ENCODE results near the gene DEPDC7. TPM values are rescaled to one million over a fixed set of nuclear protein-coding genes. Genes with fewer than 3 reads are reported as not detected.

DEPDC7 gene
- total and polyA plus RNA-seq, 2 of the 13 experiments (the other 11 are each of a cell fraction or from before 2014, with no cell fraction given), result 17.3 to 33.3 TPM

- TF ChIP-seq, protein P1, sequence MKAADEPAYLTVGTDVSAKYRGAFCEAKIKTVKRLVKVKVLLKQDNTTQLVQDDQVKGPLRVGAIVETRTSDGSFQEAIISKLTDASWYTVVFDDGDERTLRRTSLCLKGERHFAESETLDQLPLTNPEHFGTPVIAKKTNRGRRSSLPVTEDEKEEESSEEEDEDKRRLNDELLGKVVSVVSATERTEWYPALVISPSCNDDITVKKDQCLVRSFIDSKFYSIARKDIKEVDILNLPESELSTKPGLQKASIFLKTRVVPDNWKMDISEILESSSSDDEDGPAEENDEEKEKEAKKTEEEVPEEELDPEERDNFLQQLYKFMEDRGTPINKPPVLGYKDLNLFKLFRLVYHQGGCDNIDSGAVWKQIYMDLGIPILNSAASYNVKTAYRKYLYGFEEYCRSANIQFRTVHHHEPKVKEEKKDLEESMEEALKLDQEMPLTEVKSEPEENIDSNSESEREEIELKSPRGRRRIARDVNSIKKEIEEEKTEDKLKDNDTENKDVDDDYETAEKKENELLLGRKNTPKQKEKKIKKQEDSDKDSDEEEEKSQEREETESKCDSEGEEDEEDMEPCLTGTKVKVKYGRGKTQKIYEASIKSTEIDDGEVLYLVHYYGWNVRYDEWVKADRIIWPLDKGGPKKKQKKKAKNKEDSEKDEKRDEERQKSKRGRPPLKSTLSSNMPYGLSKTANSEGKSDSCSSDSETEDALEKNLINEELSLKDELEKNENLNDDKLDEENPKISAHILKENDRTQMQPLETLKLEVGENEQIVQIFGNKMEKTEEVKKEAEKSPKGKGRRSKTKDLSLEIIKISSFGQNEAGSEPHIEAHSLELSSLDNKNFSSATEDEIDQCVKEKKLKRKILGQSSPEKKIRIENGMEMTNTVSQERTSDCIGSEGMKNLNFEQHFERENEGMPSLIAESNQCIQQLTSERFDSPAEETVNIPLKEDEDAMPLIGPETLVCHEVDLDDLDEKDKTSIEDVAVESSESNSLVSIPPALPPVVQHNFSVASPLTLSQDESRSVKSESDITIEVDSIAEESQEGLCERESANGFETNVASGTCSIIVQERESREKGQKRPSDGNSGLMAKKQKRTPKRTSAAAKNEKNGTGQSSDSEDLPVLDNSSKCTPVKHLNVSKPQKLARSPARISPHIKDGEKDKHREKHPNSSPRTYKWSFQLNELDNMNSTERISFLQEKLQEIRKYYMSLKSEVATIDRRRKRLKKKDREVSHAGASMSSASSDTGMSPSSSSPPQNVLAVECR (CRISPR knock-in tag; IDR thresholded peaks at IDR 0.05; ENCODE audit: borderline replicate concordance), result peak; percentile 78; the same call in 1 of the 2 replicates
- TF ChIP-seq, protein P2, sequence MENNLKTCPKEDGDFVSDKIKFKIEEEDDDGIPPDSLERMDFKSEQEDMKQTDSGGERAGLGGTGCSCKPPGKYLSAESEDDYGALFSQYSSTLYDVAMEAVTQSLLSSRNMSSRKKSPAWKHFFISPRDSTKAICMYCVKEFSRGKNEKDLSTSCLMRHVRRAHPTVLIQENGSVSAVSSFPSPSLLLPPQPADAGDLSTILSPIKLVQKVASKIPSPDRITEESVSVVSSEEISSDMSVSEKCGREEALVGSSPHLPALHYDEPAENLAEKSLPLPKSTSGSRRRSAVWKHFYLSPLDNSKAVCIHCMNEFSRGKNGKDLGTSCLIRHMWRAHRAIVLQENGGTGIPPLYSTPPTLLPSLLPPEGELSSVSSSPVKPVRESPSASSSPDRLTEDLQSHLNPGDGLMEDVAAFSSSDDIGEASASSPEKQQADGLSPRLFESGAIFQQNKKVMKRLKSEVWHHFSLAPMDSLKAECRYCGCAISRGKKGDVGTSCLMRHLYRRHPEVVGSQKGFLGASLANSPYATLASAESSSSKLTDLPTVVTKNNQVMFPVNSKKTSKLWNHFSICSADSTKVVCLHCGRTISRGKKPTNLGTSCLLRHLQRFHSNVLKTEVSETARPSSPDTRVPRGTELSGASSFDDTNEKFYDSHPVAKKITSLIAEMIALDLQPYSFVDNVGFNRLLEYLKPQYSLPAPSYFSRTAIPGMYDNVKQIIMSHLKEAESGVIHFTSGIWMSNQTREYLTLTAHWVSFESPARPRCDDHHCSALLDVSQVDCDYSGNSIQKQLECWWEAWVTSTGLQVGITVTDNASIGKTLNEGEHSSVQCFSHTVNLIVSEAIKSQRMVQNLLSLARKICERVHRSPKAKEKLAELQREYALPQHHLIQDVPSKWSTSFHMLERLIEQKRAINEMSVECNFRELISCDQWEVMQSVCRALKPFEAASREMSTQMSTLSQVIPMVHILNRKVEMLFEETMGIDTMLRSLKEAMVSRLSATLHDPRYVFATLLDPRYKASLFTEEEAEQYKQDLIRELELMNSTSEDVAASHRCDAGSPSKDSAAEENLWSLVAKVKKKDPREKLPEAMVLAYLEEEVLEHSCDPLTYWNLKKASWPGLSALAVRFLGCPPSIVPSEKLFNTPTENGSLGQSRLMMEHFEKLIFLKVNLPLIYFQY (CRISPR knock-in tag; IDR thresholded peaks at IDR 0.05; ENCODE audit: borderline replicate concordance), result peak; percentile 66; the same call in 1 of the 2 replicates
- TF ChIP-seq NR2F2 (IDR thresholded peaks at IDR 0.05; ENCODE audit: borderline replicate concordance, low read depth) (no peak), MIER3 (CRISPR knock-in tag; IDR thresholded peaks at IDR 0.05; ENCODE audit: borderline replicate concordance) (no peak), KLF12 (CRISPR knock-in tag; IDR thresholded peaks at IDR 0.05; ENCODE audit: borderline replicate concordance) (no peak; the same call in 1 of the 2 replicates), SIN3A (IDR thresholded peaks at IDR 0.05; ENCODE audit: borderline replicate concordance, low read depth, low read length) (peak; percentile 17; the same call in 1 of the 2 replicates), ZSCAN31 (CRISPR knock-in tag; IDR thresholded peaks at IDR 0.05; ENCODE audit: low read depth) (peak; percentile 69; the same call in 1 of the 2 replicates), ZNF274 (CRISPR knock-in tag; IDR thresholded peaks at IDR 0.05) (no peak), ISL2 (CRISPR knock-in tag; IDR thresholded peaks at IDR 0.05) (peak; percentile 51; the same call in 1 of the 2 replicates), KAT7 (CRISPR knock-in tag; IDR thresholded peaks at IDR 0.05; ENCODE audit: borderline replicate concordance) (peak; percentile 30; the same call in 1 of the 2 replicates), THAP11 (CRISPR knock-in tag; IDR thresholded peaks at IDR 0.05) (peak; percentile 62), TGIF2 (CRISPR knock-in tag; IDR thresholded peaks at IDR 0.05) (peak; percentile 56; the same call in 1 of the 2 replicates), HNRNPK (IDR thresholded peaks at IDR 0.05; ENCODE audit: low read depth, low read length, poor library complexity, severe bottlenecking) (no peak), POLR2AphosphoS5 (IDR thresholded peaks at IDR 0.05; ENCODE audit: low read depth, low read length) (peak; percentile 88), FOXO1 (CRISPR knock-in tag; IDR thresholded peaks at IDR 0.05) (0 out of 2 replicates have a peak, but pooled peaks have one; percentile 58)
- TF ChIP-seq, protein P3, sequence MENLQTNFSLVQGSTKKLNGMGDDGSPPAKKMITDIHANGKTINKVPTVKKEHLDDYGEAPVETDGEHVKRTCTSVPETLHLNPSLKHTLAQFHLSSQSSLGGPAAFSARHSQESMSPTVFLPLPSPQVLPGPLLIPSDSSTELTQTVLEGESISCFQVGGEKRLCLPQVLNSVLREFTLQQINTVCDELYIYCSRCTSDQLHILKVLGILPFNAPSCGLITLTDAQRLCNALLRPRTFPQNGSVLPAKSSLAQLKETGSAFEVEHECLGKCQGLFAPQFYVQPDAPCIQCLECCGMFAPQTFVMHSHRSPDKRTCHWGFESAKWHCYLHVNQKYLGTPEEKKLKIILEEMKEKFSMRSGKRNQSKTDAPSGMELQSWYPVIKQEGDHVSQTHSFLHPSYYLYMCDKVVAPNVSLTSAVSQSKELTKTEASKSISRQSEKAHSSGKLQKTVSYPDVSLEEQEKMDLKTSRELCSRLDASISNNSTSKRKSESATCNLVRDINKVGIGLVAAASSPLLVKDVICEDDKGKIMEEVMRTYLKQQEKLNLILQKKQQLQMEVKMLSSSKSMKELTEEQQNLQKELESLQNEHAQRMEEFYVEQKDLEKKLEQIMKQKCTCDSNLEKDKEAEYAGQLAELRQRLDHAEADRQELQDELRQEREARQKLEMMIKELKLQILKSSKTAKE (CRISPR knock-in tag; IDR thresholded peaks at IDR 0.05; ENCODE audit: borderline replicate concordance), result no peak
Measured at GRCh38 chr11:33015621-33016551, at the start of gene DEPDC7 (continued).
